Skeletal muscle satellite cell (primary cell): ENCODE measurements around the gene EDRF1.

Source experiments
- H3K27me3 ChIP-seq: 2 replicates; pipeline ENCODE4 v1.7.0; 2013; ENCODE audit warnings: low read length; ENCODE audit not compliant: control insufficient read depth, insufficient read depth
- H3K36me3 ChIP-seq: 2 replicates; pipeline ENCODE4 v1.7.0; 2013; ENCODE audit warnings: mild to moderate bottlenecking, control low read depth, low read length; ENCODE audit not compliant: insufficient read depth
- H3K4me1 ChIP-seq: 2 replicates; pipeline ENCODE4 v1.7.0; 2013; ENCODE audit warnings: low read length; ENCODE audit not compliant: control insufficient read depth, insufficient read depth
- H3K4me2 ChIP-seq: 2 replicates; pipeline ENCODE4 v1.7.0; 2013; ENCODE audit warnings: mild to moderate bottlenecking, low read length
- H3K4me3 ChIP-seq: 2 replicates; pipeline ENCODE4 v1.7.0; 2013; ENCODE audit warnings: low read length
- H3K9ac ChIP-seq: 2 replicates; pipeline ENCODE4 v1.7.0; 2013; ENCODE audit warnings: mild to moderate bottlenecking, low read depth, low read length, moderate library complexity
- H3K9me3 ChIP-seq: replicated peaks from 2 replicates; pipeline ENCODE4 v1.7.0; 2013; ENCODE audit warnings: mild to moderate bottlenecking, control low read depth, low read length

The EDRF1 gene

DNA sequence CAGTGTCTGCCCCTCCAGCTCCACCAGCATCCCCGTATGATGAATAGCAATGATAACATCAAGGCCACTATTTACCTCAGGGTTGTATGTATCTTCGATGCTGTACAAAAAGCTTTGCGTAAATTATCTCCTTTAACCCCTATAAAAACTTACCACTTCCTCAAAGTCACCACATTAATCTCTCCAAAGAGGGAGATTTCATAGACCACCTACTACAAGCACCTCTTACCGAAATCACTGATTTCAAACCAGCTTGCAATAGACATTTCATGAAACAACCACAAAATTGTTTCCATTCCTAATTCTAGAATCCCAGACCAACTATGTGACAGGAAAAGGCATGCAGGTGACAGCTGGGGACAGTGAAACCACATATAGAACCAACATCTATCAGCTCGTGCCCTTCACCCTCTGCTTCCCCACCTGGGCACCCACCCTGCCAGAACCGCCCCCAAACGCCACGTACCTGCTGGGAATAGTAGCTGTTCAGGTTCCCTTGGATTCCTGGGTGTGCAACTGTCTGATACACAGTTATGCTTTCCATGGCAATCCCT lies 76.2 kb downstream of the EDRF1 start:
- Histone ChIP-seq H3K27me3 (no peaks in the 10 kb centered on the region), H3K36me3 (peaks cover 39% of the 10 kb centered on the region), H3K4me1 (no peaks in the 10 kb centered on the region), H3K9me3 (no peaks in the 10 kb centered on the region), H3K4me2 (no peak overlapping the region), H3K4me3 (no peak overlapping the region), H3K9ac (no peak overlapping the region)

DNA sequence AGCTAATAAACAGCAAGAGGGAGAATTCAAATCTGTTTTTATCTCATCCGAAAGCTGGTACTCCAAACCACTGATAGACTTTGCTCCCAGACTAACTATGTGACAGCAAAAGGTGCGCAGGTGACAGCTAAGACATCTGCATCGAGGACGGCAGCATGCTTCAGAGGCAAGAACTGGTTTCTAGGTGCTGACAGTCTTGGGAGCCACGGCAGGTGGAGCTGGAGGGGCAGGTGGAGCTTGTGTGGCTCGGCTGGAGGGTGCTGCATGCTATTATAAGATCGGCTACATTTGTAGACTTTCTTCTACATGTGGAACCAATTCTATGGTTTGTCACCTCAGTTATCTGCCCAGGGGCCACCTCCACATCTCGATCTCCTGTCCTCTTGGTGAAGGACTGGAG lies 77.9 kb downstream of the EDRF1 start:
- no peaks in the 10 kb centered on the region for H3K4me1 ChIP-seq
- H3K9me3 ChIP-seq, result no peaks in the 10 kb centered on the region
- H3K36me3 ChIP-seq, result peaks cover 40% of the 10 kb centered on the region
- no peak overlapping the region for H3K9ac ChIP-seq
- H3K4me3 ChIP-seq, result no peak overlapping the region
- no peaks in the 10 kb centered on the region for H3K27me3 ChIP-seq
- H3K4me2 ChIP-seq, result no peak overlapping the region

DNA sequence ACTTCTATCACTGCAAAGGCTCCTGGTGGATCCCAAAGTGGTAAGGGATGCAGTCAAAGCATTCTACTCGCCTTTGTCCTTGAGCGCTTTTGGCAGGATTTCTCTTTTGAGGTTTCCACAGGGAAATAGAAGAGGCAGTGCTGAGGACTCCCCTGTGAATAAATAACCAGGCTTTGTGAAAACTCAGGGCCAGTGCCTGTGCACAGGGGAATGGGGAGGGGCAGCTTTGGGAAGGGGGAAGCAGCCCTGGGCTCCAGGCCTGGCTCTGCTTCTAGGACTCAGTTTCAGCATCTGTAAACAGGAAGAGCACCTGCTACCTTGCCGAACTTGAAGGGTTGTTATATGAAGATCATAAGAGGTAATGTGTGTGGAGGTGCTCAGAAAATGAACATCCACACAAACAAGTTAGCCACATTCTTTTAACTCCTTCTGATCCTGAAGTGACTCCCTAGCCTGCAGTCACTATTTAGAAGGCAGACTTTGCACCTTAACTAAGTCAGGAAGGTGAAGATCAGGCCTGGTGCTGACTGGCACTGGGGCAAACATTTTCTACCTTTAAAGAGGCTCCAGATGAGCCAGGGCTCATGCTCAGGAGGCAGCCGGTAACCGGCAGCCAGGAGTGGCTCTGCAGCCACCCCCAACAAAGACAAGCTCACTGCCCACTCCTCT lies 78.6 kb downstream of the EDRF1 start:
- Histone ChIP-seq H3K36me3 (peaks cover 35% of the 10 kb centered on the region), H3K4me3 (no peak overlapping the region), H3K9ac (no peak overlapping the region), H3K4me1 (no peaks in the 10 kb centered on the region), H3K27me3 (no peaks in the 10 kb centered on the region), H3K4me2 (no peak overlapping the region), H3K9me3 (no peaks in the 10 kb centered on the region)

- Histone ChIP-seq H3K9me3 (no peaks in the 10 kb centered on the region), H3K4me2 (no peak overlapping the region), H3K9ac (no peak overlapping the region), H3K27me3 (no peaks in the 10 kb centered on the region), H3K36me3 (peaks cover 38% of the 10 kb centered on the region), H3K4me3 (no peak overlapping the region), H3K4me1 (no peaks in the 10 kb centered on the region)
Measured at GRCh38 chr10:125799451-125800182, 80.1 kb downstream of the EDRF1 start.

DNA sequence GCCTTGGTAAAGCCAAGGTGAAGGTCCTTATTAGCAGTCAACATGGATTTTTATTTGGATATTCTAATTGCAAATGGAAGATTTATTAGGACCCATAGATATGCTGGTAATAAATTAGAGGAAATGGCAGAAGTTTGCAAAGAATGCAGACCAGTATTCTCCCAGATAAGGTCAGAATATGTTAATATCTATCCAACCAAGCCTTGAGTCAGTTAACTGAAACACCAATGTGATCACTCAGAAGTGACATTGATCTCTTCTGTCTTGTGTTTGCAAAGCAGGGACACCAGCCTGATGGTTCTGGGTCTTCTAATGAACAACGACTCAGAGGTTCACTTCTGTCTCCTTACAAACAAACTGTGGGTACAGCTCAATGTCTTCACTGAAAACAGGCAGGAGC lies 82.1 kb downstream of the EDRF1 start:
- no peak overlapping the region for H3K9ac ChIP-seq
- H3K27me3 ChIP-seq, result no peaks in the 10 kb centered on the region
- H3K36me3 ChIP-seq, result peaks cover 45% of the 10 kb centered on the region

GRCh38 chr10:125802131-125802530 lies 82.6 kb downstream of the EDRF1 start:
- Histone ChIP-seq H3K4me3 (no peak overlapping the region), H3K27me3 (no peaks in the 10 kb centered on the region), H3K9me3 (no peaks in the 10 kb centered on the region), H3K36me3 (peaks cover 47% of the 10 kb centered on the region), H3K9ac (no peak overlapping the region), H3K4me1 (no peaks in the 10 kb centered on the region), H3K4me2 (no peak overlapping the region)

More for the DNA sequence above, 82.1 kb downstream of the EDRF1 start:
- H3K4me1 ChIP-seq, result no peaks in the 10 kb centered on the region
- no peak overlapping the region for H3K4me3 ChIP-seq
- no peak overlapping the region for H3K4me2 ChIP-seq
- H3K9me3 ChIP-seq, result no peaks in the 10 kb centered on the region

- Histone ChIP-seq H3K4me2 (no peak overlapping the region), H3K4me3 (no peak overlapping the region), H3K9me3 (no peaks in the 10 kb centered on the region), H3K36me3 (peaks cover 45% of the 10 kb centered on the region), H3K9ac (no peak overlapping the region), H3K4me1 (no peaks in the 10 kb centered on the region), H3K27me3 (no peaks in the 10 kb centered on the region)
Measured at GRCh38 chr10:125802739-125803138, 83.2 kb downstream of the EDRF1 start.

DNA sequence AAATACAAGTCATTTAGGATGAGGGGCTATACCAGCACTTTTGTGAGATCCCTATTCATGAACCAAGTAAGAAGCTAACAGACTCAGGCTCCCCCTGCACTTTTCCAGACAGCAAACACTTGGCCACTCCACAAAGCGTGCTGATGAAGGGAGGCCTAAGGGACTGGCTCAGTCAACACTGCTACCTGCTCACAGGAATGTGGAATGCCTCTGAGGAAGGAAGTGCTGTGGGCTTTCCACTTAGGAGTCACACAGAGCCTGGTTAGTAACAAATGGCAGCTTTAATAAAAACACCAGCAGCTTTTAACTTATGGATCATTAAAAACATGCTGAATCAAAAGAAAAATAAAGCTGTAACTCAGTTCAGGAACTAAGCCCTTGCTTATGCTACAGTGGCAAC lies 88.5 kb downstream of the EDRF1 start:
- Histone ChIP-seq H3K9ac (no peak overlapping the region), H3K27me3 (no peaks in the 10 kb centered on the region), H3K4me3 (no peak overlapping the region), H3K4me1 (no peaks in the 10 kb centered on the region), H3K9me3 (no peaks in the 10 kb centered on the region), H3K36me3 (peaks cover 64% of the 10 kb centered on the region), H3K4me2 (no peak overlapping the region)

DNA sequence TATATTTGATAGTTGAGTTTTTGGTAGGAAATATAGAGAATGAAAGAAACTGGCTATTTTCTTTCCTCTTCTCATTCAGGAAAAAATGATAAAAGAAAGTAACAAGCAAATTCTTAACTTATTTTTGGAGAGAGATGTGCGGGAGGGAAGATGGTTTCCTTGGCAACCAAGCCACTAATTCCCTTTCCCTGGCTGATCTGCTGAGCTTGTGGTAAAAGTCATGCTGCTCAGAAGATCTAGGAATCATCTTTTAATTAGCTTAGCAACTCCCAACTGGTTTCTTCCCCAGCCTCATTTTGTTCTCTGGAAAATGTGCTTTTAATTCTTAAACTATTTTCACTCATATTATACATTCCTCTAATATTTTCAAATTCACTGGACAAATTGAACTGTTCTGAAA lies 91.7 kb downstream of the EDRF1 start:
- H3K9me3 ChIP-seq, result no peaks in the 10 kb centered on the region
- no peak overlapping the region for H3K4me2 ChIP-seq
- H3K4me1 ChIP-seq, result no peaks in the 10 kb centered on the region
- H3K9ac ChIP-seq, result no peak overlapping the region
- peaks cover 61% of the 10 kb centered on the region for H3K36me3 ChIP-seq
- H3K4me3 ChIP-seq, result no peak overlapping the region
- H3K27me3 ChIP-seq, result no peaks in the 10 kb centered on the region

DNA sequence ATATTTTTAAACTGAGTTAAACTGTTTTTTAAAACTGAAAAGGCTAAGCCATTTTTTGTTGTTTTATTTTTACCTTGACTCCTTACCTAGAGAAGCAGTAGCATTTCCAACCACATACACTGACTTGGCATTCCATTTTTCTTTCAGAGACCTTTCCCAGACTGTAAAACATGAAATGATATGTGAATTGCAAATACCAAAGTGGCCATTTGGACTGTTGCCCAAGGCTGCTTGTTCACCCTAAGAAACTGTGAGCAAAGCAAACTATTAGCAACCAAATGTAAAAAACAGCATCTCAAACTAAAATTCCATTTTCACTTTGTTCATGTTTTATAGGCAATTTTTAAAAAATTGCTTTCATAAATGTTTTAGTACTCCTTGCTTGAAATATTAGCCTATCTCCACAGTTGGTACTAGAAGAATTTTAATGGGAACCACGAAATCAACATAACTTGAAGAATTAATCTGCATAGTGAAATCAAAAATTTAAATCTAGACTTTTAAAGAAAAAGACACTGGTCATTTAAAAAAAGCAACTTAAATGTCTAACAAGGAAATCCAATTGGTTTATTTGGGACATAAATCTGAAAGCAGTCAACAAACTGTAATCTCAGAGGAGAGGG lies 92.7 kb downstream of the EDRF1 start:
- Histone ChIP-seq H3K4me2 (no peak overlapping the region), H3K27me3 (no peaks in the 10 kb centered on the region), H3K4me3 (no peak overlapping the region), H3K9me3 (no peaks in the 10 kb centered on the region), H3K4me1 (no peaks in the 10 kb centered on the region), H3K9ac (no peak overlapping the region), H3K36me3 (peaks cover 55% of the 10 kb centered on the region)
